ENCODE data around the gene MTFR1L.

Gene MTFR1L

DNA sequence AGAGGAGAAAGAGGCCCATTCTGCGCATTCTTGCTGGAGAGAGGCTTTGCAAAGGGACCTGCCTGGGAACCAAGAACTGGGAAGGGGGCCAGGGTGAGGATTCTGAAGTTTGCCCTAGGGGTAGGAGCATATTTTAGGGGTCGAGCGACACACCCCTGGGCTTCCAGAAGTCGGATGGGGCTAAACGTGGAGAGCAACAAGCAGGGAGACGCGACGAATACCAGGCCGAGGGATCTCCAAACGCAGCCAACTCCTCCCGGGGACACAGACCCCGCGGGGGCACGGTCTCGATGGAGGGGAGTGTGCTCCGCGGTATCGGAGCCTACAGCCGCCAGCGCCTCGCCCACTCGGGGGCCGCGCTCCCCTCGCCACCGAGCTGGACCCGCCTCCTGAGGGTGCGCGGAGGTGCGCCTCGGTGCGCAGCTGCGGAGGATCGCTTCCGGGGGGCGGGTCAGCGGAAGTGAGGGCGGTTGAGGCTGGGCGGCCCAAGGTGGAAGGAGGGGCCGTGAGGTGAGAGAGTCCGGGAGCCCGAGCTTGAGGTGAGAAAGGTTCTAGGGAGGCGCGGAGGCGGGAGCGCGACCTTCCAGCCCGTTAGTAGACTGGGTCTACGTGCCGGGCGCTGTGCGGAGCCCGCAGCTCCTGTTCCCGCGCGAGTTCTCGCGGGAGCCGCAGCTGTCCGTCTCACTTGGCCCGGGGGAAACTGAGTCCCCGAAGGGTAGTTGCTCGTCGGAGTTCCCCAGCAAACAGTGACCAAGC is at the start of gene MTFR1L:
Gene MTFR1L (plus strand): TSS at position 464 of the 756 bp plus-strand sequence. CDS start 3,151 bp downstream, outside the sequence.
- no peak for DNase-seq (ENCODE audit: low read depth, low spot score)

DNA sequence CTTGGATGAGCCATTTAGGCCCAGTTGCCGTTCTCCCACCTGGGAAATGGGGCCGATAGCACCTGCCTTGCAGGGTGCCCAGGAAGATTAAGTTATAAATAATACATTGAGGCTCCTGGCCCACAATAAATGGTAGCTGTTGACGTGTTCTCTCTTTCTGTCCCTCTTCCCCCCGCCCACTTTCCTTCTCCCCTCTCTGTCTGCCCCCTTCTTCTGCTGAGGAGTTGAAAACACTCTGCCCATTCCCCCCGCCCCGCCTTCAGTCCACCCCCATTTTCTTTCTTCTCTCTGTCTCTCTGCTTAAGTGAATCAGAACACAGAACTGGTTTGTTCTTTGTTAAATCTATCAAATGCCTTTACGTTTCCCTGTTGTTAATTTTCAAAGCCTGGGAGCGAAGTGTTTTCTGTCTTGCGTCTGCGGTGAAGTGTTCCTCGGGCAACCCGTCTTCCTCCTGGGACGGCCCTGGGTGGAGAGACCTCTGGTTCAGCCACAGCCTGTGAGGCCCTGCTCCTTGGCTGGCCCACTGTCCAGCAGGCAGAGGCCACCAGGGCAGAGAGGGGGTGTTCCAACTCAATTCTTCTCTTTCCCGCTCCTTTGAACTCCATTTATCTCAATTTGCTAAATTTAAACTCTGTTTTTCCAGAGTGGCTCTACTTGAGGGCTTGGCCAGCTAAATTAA is 49.1 kb upstream of the MTFR1L start:
- no peak for DNase-seq (ENCODE audit: low read depth, low spot score)

DNA sequence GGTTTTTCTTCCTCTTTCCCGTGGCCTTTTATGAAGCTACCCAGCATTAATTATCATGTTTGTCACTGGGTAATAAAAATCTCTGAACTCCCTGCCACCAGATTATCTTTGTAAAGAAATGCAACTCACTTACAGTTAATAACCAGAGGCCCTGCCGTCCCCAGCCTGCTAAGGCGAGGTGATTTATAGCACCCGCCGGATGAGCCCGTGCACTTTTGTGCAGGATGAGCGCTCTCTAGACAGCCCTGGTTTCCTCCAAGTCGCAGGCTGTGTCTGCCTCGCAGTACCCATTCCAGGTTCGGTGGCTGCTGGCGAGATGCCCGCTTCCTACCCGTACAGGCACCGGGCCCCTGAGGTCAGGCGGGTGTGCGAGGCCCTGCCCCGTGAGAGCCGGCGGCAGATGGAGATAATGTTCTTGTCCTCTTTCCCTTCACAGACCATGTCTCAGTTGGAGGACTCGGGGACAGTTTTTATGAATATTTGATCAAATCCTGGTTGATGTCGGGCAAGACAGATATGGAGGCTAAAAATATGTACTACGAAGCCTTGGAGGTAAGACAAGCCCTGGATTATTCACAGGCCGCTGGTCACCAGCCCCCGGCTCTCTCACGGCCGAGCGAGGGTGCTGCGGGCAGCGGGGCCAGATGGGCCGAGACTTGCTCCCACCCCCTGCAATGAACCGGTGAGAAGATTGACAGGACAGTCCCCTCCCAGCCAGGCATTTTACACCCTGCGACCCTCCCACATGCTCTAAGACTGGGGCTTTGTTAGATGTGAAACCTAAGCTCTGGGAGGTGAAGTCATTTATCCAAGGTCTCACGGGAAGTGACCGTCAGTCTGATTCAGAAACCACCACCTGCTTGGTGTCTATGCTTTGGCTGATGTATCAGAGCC is 48.3 kb upstream of the MTFR1L start:
- no peak for DNase-seq (ENCODE audit: low read depth, low spot score)

DNA sequence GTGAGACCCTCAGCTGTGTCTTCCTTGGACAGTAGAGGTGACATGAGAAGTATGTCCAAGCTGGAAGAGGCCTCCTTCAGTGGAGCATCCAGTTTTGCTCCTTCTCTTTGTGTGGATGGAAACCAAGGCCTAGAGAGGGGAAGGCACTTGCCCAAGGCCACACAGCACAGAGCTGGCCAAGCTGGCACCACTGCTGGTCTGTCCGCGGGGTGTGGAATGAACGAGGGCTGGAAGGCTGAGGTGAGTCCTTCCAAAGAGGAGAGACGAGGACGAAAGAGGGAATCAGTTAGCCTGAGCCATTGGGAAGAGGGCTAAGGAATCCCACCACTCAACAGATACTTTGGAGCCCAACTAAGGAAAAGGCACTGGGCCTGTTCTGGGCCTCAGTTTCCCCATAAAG is 47.6 kb upstream of the MTFR1L start:
- DNase-seq (ENCODE audit: low read depth, low spot score) = no peak

DNA sequence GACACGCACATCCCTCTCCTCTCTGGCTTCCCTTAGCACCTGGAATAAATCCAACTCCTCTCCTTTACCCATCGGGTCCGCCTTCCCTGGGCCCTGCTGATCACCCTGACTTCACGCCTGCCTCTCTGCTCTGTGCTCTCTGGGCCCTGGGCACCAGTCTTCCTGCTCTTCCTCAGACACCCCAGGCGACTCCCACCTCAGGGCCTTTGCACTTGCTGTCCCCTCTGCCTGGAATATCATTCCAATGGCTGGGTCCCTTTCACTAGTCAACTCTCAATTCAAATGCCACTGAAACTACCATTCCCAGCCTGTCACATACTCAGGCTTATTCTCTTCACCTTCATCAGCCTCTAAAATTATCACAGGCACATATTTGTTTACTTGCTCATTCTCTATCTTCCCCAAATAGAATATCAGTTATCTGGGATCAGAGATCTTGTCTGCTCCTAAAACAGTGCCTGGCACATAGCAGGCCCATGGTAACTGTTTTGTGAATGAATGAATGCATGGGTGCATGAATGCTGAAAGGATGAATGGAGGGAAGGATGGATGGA is 47.0 kb upstream of the MTFR1L start:
- no peak for DNase-seq (ENCODE audit: low read depth, low spot score)

DNA sequence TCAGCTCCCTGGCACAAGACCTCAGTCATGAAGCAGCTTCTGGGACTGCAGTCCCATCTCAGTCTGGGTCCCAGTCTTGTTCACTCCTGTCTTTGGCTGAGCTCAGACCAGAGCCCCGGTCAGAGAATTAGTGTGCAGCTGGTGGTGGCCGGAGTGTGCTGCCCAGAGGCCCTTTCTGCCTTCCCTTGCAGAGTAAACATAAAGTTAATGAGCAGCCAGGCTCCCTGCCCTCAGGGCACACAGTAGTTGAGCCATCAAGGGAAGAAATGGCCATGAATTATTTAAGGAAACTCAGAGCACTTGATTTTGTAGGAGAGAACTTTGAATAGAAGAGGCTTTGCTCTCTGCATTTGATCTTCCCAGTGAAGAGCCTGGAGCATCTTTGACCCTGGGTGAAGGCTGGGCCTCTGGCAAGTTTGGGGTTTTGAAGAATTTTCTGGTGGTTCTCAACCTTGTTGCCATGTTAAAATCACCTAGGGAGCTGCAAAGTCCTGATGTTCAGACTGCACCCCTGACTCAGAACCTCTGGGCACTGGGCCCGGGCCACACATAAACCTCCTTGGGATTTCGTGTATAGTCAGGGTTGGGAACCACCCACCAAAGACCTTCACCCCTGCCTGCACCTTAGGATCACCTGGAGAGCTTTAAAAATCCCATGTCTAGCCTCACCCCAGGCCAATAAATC is 46.2 kb upstream of the MTFR1L start:
- DNase-seq (ENCODE audit: low read depth, low spot score) = no peak

DNA sequence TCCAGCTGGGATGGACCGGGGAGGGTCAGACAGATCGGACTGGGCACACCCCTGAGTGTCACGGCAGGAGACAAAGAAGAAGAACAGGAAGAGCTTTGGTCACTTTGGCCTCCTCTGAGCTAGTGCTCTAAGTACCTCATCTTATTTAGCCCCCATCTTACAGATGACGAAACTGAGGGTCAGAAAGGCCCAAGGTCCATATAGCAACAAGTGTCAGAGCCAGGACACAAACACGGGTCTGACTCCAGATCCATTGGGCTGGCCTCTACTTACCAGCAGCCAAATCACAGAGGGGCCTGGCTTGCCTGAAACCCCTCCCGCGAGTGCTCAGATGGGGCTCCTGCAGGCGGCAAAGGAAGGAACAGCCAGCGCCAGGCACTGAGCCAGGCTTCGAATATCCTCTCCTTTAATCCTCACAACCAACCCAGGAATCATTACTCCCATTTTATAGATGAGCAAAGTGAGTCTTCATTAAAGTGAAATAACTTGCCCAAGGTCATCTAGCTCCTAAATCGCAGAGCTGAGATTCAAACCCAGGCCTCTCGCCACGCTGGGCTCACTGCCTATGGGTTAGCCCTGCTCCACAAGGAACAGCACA is 45.4 kb upstream of the MTFR1L start:
- no peak for DNase-seq (ENCODE audit: low read depth, low spot score)

DNA sequence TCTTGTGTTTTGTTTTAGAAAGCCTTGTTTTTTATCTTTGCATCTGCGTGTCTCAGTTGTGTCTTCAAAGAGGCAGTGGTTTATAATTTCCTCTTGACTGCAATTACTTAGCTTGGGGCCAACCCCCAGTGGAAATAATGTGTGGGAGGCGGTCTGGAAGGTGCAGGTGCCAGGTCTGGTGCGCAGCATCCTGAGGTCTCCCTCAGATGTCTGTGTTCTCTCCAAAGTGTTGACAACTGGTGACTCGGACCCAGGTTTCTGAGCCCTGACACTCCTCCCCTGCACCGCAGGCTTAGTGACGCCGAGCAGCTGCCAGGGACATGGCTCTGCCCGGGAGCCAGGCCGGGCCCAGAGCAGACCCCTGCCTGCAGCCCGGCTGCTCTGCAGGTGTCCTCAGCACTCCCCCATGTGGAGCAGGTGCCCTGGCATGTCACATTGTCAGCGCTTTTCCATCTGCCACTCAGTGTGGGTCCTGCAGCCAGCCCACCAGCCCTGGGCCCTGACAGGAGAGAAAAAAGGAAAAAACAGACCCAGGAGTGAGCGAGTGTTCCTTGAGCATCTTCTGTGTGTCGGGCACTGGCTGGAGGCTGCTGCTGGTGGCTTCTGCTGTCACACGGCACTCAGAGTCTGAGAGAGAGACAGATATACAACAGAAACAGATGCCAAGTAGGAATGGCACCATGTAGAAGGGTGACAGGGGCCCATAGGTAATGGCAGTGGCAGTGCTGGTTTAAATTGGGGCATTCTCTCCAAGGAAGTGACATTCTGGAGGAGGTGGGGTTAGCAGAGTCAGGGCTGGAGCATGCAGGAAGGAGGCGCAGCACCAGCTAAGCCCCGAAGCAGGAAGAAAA is 44.6 kb upstream of the MTFR1L start:
- DNase-seq (ENCODE audit: low read depth, low spot score) = no peak

DNA sequence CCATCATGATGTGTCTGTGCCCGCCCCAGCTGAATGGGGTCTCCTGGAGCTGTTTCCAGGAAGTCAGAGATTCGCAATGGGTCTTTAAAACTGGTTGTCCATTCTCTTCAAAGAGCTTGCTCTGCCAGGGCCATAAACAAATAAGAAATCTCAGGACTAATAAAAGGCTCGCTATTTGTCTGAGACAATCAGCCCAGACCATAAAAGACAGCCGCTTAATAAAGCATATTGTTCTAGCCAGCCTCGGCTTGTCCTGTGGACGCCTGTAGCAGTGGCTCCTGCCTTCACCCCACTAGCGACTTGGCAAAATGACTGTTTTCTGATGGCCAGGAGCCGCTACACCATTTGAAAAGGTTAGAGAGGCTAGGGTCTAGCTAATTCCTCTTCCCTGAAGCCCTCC is 40.4 kb upstream of the MTFR1L start:
- no peak for DNase-seq (ENCODE audit: low read depth, low spot score)

DNA sequence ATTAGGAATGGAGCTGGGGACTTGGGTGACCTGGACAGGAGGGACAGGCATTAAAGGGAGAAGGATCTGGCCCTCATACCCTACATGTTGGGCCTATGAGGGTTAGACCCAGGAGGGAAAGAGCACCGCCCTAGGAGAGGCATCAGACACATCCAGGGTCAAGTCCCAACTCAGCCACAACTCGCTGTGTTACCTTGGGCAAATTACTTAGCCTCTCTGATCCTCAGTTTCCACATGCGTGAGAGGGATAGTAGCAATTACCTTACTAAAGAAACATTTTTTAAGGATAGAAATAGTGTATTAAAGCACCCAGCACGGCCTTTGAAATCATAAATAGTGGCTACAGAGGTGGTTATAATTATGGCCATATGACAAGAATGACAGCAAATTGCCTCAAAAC is 39.9 kb upstream of the MTFR1L start:
- DNase-seq (ENCODE audit: low read depth, low spot score) = no peak

DNA sequence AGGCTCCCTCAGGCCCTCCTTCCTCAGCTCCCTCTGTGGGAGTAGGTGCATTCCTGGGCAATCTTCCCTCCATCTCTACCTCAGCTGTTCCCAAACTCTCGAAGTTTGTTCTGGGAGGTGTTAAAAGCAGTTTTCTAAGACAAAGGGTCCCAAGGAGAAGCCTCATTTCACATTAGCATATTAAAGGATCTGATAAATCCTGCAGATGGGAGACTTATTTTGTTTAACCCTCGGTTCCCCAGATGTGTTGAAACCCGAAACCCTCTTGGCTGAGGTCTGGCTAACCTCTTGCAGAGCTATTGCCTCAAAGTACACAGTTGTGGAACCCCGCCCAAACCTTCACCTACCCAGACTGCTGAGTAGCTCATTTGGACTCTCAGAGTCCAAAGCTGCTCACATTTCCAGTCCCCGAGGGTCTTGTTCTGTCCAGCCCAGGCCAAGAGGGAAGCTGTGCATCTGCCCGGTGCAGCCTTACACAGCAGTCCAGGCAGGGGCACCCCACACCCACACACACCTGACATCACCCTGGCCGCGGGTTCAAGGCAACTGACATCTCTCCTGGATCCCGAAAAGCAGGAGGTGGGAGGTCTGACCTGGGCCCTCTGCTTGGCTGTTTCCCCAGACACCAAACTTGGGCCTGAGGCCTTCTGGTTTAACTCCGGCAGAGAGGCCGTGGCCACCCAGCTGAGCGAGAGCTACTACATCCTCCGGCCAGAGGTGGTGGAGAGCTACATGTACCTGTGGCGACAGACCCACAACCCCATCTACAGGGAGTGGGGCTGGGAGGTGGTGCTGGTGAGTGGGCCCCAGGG is 39.2 kb upstream of the MTFR1L start:
- DNase-seq (ENCODE audit: low read depth, low spot score) = no peak

DNA sequence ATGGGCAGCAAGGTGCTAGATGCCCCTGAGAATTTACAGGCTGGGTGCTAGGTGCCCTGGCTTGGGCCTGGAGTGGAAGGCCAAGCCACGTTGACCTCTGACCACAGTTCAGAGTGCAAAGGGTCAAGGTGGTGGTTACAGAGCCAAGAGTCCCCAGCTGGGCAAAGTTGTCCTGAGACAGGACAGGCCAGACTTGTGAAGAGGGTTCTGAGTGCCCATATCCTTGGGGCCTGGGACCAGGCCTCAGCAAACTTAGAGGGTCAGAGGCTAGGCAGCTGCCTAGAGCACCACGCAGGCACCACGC is 38.7 kb upstream of the MTFR1L start:
- no peak for DNase-seq (ENCODE audit: low read depth, low spot score)

DNA sequence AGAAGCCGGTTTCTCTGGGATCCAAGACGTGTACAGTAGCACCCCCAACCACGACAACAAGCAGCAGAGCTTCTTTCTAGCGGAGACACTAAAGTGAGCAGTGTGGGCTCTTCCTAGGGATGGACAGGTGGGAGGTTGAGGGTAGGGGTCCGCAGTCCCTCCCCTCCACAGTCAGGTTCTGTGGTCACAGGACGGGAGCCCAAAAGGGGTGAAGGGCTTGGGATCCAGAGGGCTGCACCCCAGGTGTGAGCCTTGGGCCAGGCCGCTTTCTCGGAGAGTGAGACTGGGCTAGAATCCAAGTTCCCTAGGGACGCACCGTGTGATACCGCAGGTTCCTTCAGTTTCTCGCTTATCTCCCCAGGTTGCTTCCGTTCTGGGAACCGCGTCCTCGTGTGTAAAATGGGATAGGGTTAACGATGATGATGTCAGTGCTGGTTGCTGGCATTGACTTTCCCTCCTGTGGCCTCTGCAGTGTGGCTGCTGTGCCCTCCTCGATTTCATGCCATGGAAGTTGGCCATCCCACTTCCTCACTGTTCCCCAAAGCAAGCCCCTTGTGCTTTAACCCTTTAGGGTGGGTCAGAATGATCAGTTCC is 37.0 kb upstream of the MTFR1L start:
- no peak for DNase-seq (ENCODE audit: low read depth, low spot score)

DNA sequence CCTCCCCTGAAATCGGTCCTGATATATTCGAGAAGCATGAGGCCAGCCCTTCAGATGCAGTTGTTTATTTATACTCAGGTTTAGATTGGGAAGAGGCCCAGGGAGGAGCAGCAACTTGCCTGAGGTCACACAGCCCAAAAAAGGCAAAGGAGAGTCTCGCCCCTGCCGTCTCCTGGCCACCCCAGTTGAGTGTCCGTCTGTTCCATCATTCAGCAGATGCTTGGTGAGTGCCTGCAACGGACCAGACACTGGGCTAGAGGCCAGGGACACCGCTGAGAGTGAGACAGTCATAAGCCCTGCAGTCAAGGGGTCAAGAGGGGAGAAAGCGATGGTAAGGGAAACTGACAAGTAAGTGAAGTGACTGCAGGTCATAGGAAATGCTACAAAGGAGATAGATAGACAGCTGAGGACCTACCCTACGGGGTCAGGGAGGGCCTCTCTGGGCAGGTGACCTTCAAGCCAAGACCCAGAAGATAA is 35.1 kb upstream of the MTFR1L start:
- no peak for DNase-seq (ENCODE audit: low read depth, low spot score)

DNA sequence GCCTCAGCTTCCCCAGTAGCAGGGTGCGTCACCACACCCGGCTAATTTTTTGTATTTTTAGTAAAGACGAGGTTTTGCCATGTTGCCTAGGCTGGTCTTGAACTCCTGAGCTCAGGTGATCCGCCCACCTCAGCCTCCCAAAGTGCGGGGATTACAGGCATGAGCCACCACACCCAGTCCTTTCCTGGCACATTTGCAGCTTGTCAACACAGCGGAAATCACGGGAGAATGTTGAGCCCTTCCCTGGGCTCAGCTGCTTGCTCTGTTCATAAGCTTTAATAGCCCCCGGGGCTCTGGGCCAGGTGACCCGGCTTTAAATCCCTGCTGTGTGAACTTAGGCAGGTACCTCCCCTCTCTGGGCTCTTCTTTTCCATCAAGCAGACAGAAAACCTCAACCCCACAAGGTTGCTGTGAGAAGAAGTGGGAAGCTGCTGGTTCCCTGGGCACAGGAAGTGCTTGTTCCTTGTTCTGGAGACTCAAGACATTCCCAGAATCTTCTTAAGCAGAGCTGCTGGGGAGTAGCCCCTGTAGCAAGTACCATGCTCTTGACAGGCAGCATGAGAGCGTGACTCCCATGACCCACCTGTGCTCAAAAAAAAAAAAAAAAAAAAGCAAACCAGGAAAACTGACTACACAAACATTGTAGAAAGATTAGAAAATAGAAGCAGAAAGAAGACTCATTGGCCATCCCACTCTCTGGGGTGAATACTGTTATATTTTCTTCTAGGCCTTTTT is 34.3 kb upstream of the MTFR1L start:
- DNase-seq (ENCODE audit: low read depth, low spot score) = no peak

DNA sequence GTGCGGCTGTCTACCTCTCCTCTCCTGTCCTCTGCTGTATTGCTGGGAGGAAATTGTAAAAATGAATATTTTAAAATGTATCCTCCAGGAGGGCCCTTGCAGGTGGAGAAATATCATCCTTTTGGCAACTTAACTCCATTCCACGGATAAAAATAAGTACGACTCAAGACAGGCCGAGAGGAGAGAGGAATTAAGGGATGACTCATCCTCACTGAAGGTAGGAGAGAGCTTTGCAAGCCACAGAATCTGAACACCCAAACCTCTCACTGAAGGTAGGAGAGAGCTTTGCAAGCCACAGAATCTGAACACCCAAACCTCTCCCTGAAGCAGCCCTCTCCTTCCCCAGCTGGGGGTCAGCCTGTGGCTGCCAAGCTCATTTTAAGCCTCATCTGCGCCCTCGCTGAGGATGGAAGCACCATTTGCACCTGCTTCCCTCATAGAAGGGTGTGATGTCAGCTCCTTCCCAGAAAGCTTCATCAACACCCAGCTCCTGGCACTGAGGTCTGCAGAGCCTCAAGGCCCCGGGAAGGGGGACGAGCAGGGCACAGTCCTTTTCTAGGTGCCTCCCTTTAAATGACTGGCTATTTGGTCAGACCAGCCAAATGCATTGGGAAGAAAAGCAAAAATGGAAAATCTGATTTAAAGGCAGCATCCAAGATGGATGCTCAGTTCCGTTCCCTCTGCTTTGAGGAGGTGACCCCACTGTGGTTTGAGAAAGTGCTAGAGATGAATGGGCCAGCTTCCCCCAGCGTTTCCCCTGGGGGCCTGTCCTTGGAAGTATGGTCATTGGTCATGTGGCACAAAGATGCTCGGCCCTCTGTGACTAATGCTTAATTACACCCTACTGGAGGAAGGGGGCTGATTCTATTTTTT is 32.6 kb upstream of the MTFR1L start:
- DNase-seq (ENCODE audit: low read depth, low spot score) = no peak

DNA sequence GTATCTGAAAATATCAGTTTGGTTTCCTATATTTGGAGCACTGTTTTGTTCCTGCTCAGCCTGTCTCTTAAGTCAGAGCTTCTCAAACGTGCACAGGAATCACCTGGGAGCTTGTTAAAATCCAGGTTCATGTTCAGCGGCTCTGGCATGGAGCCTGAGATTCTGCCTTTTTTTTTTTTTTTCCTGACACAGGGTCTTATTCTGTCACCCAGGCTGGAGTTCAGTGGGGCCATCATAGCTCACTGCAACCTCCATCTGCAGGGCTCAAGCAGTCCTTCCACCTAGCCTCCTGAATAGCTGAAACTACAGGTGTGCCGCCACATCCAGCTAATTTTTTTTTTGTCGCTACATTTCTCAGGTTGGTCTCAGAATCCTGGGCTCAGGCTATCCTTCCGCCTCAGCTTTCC is 32.0 kb upstream of the MTFR1L start:
- DNase-seq (ENCODE audit: low read depth, low spot score) = no peak
